BLaER1 (cell line): ENCODE data around the gene ACLY.

Source experiments
- H3K27ac ChIP-seq: shearing (Covaris generic); formaldehyde crosslinking; 2 replicates; pipeline ENCODE4 v1.8.1; 2022
- H3K27me3 ChIP-seq: shearing (Covaris generic); formaldehyde crosslinking; 2 replicates; pipeline ENCODE4 v1.8.1; 2022
- H3K36me3 ChIP-seq: shearing (Covaris generic); formaldehyde crosslinking; 2 replicates; pipeline ENCODE4 v1.8.1; 2022
- H3K4me1 ChIP-seq: shearing (Covaris generic); formaldehyde crosslinking; 2 replicates; pipeline ENCODE4 v1.8.1; 2022
- H3K4me2 ChIP-seq: shearing (Covaris generic); formaldehyde crosslinking; 2 replicates; pipeline ENCODE4 v1.8.1; 2022
- H3K4me3 ChIP-seq: shearing (Covaris generic); formaldehyde crosslinking; 2 replicates; pipeline ENCODE4 v1.8.1; 2022
- H3K9ac ChIP-seq: shearing (Covaris generic); formaldehyde crosslinking; 2 replicates; pipeline ENCODE4 v1.8.1; 2022
- H3K9me3 ChIP-seq: shearing (Covaris generic); formaldehyde crosslinking; 2 replicates; pipeline ENCODE4 v1.8.1; 2022
- H4K20me1 ChIP-seq: shearing (Covaris generic); formaldehyde crosslinking; 2 replicates; pipeline ENCODE4 v1.8.1; 2022
- Cebpa-rat ChIP-seq: shearing (Covaris generic); IDR thresholded peaks from 2 replicates; pipeline ENCODE4 v1.8.1; 2022

ACLY gene

DNA sequence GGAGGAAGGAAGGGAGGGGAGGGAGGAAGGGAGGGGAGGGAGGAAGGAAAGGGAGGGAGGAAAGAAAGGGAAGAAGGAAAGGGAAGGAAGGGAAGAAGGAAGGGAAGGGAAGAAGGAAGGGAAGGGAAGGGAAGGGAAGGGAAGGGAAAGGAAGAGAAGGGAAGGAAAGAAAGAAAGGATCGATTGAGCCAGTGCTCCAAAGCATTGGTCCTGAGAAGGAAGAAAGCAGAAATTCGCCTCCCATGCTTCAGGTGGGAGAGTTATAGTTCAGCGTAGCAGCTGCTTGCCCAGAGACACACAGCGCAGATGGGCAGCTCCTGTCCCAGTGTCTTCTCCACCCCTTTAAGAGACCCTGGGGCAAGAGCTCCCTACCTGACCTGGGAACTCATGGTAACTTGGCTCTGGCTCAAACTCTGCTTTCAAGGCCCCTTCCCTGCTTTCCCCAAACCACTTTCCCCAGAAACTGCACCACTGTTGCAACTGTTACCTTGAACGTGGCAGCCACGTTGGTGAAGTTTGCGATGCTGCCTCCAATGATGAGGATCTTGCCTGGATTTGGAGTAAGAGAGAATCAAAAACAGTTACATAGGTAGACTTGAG lies 14.4 kb downstream of the ACLY start:
- peaks cover 98% of the 10 kb centered on the region for H3K36me3 ChIP-seq
- H3K9me3 ChIP-seq = no peaks in the 10 kb centered on the region

DNA sequence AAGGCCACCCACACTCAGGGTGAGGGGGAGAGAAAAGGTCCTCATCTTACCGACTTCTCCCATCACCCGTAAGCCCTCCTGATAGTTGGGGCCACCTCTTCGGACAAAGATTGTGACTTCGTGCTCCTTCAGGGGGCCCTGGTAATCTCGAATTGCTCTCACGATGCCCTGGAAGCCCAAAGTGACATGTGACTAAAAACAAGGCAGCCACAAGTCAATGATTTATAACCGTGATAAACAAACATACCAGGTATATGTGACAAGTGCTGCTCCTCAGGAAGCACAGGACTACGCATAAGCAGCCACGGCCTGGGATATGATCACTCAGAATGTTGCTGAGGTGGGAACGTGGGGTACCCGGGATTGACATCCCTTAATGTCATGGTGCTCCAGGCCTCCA lies 17.1 kb downstream of the ACLY start:
- Histone ChIP-seq H3K9me3 (no peaks in the 10 kb centered on the region), H3K4me3 (no peak overlapping the region), H4K20me1 (peaks cover 36% of the 10 kb centered on the region), H3K4me2 (no peak overlapping the region), H3K27me3 (no peaks in the 10 kb centered on the region), H3K4me1 (no peaks in the 10 kb centered on the region), H3K36me3 (peaks cover 98% of the 10 kb centered on the region), H3K9ac (no peak overlapping the region), H3K27ac (no peak overlapping the region)
- no peak for TF ChIP-seq Cebpa-rat

More for the DNA sequence above, 14.4 kb downstream of the ACLY start:
- Histone ChIP-seq H3K4me1 (no peaks in the 10 kb centered on the region), H3K27ac (no peak overlapping the region), H3K4me3 (no peak overlapping the region), H3K9ac (no peak overlapping the region), H4K20me1 (peaks cover 54% of the 10 kb centered on the region), H3K4me2 (no peak overlapping the region), H3K27me3 (no peaks in the 10 kb centered on the region)
- no peak for TF ChIP-seq Cebpa-rat

DNA sequence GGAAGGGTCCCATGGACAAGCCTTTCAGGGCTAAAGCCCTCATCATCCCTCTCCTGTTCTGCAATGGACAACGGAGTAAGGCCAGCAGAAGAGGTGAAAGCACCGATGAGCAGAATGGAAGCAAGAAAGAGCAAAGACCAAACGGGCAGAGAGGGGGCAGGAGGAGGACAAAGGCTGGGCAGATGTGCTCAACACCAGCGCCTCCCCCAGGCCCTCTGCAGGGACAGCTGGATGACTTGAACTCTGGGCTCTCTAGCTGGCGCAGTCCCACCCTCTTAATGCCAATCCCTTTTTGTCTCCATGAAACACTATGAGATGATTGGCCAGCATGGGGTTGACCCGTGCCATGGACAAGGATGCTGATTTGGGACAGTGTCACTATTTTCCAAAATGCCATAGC lies 22.0 kb downstream of the ACLY start:
- Histone ChIP-seq H3K27ac (no peak overlapping the region), H3K27me3 (no peaks in the 10 kb centered on the region), H3K9ac (no peak overlapping the region), H3K4me3 (no peak overlapping the region), H4K20me1 (peaks cover 46% of the 10 kb centered on the region), H3K4me1 (no peaks in the 10 kb centered on the region), H3K4me2 (no peak overlapping the region), H3K9me3 (no peaks in the 10 kb centered on the region), H3K36me3 (peaks cover 100% of the 10 kb centered on the region)
- TF ChIP-seq Cebpa-rat = no peak

DNA sequence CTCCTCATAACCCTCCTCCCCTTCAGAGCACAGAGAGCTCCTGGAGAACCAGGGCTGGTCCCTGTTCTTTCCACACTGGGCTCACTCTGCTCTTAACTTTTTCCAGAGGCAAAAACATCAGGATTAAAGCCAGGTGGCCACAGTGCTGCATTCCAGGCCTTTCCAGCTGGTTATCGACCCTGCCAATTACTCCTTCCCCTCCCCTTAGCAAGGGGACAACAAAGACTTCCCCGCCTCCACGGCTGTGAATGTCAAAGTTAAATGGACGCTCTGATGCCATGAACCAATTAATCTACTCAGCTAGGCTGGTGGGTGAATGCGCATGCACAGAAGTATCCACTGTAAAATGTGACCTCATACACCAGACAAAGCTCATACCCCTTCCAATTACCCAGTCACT lies 23.1 kb downstream of the ACLY start:
- Histone ChIP-seq H3K4me2 (no peak overlapping the region), H4K20me1 (peaks cover 46% of the 10 kb centered on the region)

DNA sequence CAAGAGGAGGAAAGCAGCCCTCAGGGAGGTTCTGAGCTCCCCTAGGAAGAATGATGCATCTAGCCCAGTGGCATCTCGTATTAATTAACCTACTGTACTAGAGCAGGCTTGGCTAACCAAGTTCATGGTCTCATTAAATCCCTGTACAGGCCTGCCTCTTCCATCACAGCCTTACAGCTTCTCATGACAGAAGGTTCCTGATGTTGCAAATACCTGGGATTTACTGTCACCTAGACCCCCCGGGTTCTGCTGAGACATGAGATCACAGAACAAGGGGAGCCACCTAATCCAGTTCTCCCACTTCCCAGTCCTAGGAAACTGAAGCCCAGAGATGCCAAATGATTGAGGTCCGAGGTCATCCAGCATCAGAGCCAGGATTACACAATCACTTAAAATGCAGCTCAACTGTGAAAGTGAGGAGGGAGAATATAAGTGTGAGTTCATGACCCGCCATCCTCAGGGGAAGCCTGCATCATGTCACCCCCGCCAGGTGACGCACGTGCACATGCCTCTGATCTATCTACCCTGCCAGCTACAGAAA lies 23.9 kb downstream of the ACLY start:
- no peaks in the 10 kb centered on the region for H3K27me3 ChIP-seq
- H3K9me3 ChIP-seq = no peaks in the 10 kb centered on the region
- no peak overlapping the region for H3K27ac ChIP-seq
- H3K9ac ChIP-seq = no peak overlapping the region
- TF ChIP-seq Cebpa-rat = 0 out of 2 replicates have a peak, but pooled peaks have one; percentile 8
- H3K4me3 ChIP-seq = no peak overlapping the region
- no peak overlapping the region for H3K4me2 ChIP-seq
- H3K4me1 ChIP-seq = no peaks in the 10 kb centered on the region
- H4K20me1 ChIP-seq = peaks cover 46% of the 10 kb centered on the region
- peaks cover 100% of the 10 kb centered on the region for H3K36me3 ChIP-seq

More for the DNA sequence above, 23.1 kb downstream of the ACLY start:
- Histone ChIP-seq H3K9me3 (no peaks in the 10 kb centered on the region), H3K27ac (no peak overlapping the region), H3K4me1 (no peaks in the 10 kb centered on the region), H3K27me3 (no peaks in the 10 kb centered on the region), H3K4me3 (no peak overlapping the region), H3K36me3 (peaks cover 100% of the 10 kb centered on the region), H3K9ac (no peak overlapping the region)
- no peak for TF ChIP-seq Cebpa-rat

DNA sequence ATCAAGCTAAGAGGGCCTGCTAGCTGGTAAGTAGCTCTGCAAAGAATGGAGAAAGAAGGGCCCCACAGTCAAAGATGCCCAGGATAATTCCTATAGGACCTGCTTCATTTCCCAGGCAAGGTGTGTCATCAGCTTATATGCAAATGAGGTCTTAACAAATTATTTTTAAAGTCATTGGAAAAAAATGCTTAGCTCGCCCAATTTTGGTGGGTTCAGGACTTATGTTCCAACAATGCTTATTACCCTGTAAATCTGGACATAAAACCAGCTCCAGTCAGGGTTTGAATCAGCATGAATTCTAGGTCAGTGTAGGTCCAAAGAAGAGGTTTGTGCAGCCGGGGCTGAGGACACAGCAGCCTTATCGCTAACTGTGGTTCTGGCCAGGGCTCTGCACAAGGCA lies 25.4 kb downstream of the ACLY start:
- no peaks in the 10 kb centered on the region for H3K27me3 ChIP-seq
- no peak overlapping the region for H3K4me3 ChIP-seq
- H3K9ac ChIP-seq = no peak overlapping the region
- H3K9me3 ChIP-seq = no peaks in the 10 kb centered on the region
- no peak overlapping the region for H3K27ac ChIP-seq
- H3K4me2 ChIP-seq = no peak overlapping the region
- TF ChIP-seq Cebpa-rat = no peak
- peaks cover 54% of the 10 kb centered on the region for H4K20me1 ChIP-seq
- H3K4me1 ChIP-seq = no peaks in the 10 kb centered on the region
- peaks cover 100% of the 10 kb centered on the region for H3K36me3 ChIP-seq

DNA sequence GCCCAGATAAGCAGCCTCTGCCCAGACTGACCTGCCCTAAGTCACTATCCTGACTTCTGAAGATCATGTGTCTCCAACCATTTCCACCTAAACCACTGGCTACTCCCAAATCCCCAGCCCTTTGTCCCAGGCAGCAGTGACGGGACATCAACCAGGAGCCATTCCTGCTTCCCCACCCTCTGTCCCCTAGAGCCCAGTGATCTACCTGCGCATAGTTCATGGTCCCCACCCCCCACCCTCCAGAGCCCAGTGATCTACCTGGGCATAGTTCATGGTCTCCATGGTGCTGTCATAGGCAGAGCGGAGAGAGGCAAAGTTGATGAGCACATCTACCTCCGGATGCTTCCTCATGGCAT lies 26.8 kb downstream of the ACLY start:
- Histone ChIP-seq H3K4me2 (no peak overlapping the region), H3K9ac (no peak overlapping the region), H3K27me3 (no peaks in the 10 kb centered on the region), H4K20me1 (peaks cover 49% of the 10 kb centered on the region), H3K36me3 (peaks cover 100% of the 10 kb centered on the region), H3K9me3 (no peaks in the 10 kb centered on the region), H3K4me1 (no peaks in the 10 kb centered on the region), H3K4me3 (no peak overlapping the region), H3K27ac (no peak overlapping the region)
- no peak for TF ChIP-seq Cebpa-rat

DNA sequence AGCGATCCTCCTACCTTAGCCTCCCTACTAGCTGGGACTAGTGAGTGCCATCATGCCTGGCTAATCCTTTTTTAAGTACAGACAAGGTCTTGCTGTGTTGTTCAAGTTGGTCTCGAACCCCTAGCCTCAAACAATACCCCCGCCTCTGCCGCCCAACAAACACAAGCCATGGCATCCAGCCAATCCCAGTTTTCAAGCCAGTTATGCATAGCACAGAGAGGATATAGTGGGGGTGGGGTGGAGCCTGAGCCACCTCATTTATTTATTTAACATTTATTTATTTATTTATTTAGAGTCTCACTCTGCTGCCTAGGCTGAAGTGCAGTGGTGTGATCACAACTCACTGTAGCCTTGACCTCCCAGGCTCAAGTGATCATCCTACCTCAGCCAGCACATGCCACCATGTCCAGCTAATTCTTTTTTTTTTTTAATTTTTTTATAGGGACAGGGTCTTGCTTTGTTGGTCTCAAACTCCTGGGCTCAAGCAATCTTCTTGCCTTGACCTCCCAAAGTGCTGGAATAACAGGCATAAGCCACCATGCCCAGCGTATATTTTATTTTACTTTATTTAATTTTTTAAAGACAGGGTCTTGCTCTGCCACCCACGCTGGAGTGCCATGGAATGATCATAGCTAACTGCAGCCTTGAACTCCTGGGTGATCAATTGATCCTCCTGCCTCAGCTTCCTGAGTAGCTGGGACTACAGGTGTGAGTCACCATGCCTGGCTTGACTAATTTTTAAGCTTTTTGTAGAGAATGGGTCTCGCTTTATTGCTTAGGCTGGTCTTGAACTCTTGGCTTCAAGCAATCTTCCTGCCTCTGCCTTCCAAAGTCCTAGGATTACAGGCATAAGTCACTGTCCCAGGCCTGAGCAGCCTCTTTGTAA lies 27.4 kb downstream of the ACLY start:
- no peak for TF ChIP-seq Cebpa-rat
- Histone ChIP-seq H3K4me1 (peaks cover 2% of the 10 kb centered on the region), H4K20me1 (peaks cover 51% of the 10 kb centered on the region), H3K9ac (no peak overlapping the region), H3K4me3 (no peak overlapping the region), H3K27me3 (no peaks in the 10 kb centered on the region), H3K36me3 (peaks cover 100% of the 10 kb centered on the region), H3K27ac (no peak overlapping the region), H3K9me3 (no peaks in the 10 kb centered on the region), H3K4me2 (no peak overlapping the region)

DNA sequence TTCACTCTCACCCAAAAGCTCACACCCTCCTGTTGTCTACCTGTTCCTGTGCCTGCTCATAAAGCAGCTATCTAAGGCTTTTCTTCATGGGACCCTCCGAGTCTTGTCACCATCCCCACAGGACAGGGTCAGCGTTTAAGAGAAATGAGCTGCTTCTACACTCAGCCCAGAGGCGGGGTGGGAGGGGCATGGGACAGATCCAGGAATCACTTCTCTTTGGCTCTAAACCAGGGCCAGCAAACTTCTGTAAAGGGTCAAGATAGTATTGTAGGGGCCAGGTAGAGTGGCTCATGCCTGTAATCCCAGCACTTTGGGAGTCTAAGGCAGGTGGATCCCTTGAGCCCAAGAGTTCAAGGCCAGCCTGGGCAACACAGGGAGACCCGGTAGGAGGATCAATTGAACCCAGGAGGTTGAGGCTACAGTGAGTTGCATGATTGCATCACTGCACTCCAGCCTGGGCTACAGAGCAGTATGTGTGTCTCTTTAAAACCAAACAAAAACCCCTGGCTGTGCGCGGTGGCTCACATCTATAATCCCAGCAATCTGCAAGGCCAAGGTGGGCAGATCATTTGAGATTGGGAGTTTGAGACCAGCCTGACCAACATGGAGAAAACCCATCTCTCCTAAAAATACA lies 30.3 kb downstream of the ACLY start:
- no peak for TF ChIP-seq Cebpa-rat
- Histone ChIP-seq H3K4me2 (no peak overlapping the region), H3K27me3 (no peaks in the 10 kb centered on the region), H3K4me3 (no peak overlapping the region), H3K9ac (no peak overlapping the region), H3K9me3 (no peaks in the 10 kb centered on the region), H3K4me1 (peaks cover 9% of the 10 kb centered on the region), H3K36me3 (peaks cover 100% of the 10 kb centered on the region), H4K20me1 (peaks cover 33% of the 10 kb centered on the region), H3K27ac (no peak overlapping the region)

DNA sequence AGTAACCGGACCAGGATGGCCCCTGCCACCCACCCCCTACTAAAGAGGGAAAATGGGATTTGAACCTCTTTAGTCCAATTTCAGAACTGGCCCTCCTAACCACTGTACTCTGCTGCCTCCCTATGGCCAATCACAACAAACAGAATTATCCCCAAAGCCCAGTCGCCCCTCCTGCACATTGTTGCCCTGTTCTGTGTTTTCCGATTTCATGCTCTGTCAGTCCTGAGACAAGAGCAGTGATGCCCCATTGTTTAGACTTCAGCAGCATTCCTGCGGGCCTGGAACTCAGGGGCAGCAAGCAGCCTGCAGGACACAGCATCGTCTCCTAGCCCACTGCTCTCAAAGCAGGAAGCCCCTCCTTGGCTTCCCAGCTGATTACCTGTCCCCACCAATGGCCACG lies 33.0 kb downstream of the ACLY start:
- no peaks in the 10 kb centered on the region for H3K27me3 ChIP-seq
- peaks cover 9% of the 10 kb centered on the region for H3K4me1 ChIP-seq
- H3K9ac ChIP-seq = no peak overlapping the region
- H3K4me3 ChIP-seq = no peak overlapping the region
- TF ChIP-seq Cebpa-rat = no peak
- peaks cover 25% of the 10 kb centered on the region; the same call in 1 of the 2 replicates for H4K20me1 ChIP-seq
- H3K36me3 ChIP-seq = peaks cover 100% of the 10 kb centered on the region
- H3K27ac ChIP-seq = no peak overlapping the region
- H3K4me2 ChIP-seq = no peak overlapping the region; the same call in none of the 2 replicates
- no peaks in the 10 kb centered on the region for H3K9me3 ChIP-seq
